Upper lobe of left lung (tissue), 4 donors: ENCODE measurements around the gene NHERF1.

Experiments
- EP300 ChIP-seq, 4 donors: sonication (generic); formaldehyde crosslinking; IDR thresholded peaks; one replicate each; pipeline ENCODE4 v1.5.1; 2017; ENCODE audit warnings: antibody characterized with exemption in 4 of 4, control low read depth in 2 of 4
- POLR2A ChIP-seq, 4 donors: fragments of 450-650 bp; IDR thresholded peaks; one replicate each; pipeline ENCODE4 v1.5.1; 2016 to 2017; ENCODE audit warnings: antibody characterized with exemption in 4 of 4, mild to moderate bottlenecking in 2 of 4
- TF ChIP-seq, protein P1 (sequence below), 6 experiments: fragments of 450-650 bp in 4 of 6; fragments of 200-600 bp in 2 of 6; sonication (generic) in 2 of 6; IDR thresholded peaks; one replicate each; pipeline ENCODE4 v1.5.1; 2016 to 2019; ENCODE audit warnings: antibody characterized with exemption in 6 of 6

DNA sequence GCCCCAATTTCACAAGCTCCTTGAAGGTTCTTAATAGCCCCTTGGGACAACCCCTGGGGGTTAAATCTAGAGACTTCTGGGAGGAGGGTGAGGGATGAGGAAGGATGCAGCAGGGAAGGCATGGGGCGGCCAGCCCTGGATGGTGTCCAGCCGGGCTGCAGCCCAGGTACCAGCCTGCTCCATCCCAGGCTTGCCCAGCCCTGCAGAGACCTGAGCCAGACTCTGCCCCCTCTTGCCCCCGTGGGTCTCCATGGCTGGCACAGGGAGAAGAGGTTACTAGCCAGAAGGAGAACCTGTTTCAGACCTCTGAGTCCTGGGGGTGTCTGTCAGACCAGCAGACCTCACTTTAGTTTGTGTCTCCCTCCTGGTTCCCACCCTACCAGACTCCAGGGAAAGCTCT lies 8.5 kb downstream of the NHERF1 start:
- TF ChIP-seq, protein P1, sequence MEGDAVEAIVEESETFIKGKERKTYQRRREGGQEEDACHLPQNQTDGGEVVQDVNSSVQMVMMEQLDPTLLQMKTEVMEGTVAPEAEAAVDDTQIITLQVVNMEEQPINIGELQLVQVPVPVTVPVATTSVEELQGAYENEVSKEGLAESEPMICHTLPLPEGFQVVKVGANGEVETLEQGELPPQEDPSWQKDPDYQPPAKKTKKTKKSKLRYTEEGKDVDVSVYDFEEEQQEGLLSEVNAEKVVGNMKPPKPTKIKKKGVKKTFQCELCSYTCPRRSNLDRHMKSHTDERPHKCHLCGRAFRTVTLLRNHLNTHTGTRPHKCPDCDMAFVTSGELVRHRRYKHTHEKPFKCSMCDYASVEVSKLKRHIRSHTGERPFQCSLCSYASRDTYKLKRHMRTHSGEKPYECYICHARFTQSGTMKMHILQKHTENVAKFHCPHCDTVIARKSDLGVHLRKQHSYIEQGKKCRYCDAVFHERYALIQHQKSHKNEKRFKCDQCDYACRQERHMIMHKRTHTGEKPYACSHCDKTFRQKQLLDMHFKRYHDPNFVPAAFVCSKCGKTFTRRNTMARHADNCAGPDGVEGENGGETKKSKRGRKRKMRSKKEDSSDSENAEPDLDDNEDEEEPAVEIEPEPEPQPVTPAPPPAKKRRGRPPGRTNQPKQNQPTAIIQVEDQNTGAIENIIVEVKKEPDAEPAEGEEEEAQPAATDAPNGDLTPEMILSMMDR (IDR thresholded peaks at IDR 0.05) = no peak
- TF ChIP-seq POLR2A (IDR thresholded peaks at IDR 0.05) (no peak), EP300 (IDR thresholded peaks at IDR 0.05) (no peak)
